Astrocyte of the spinal cord (primary cell): Measurements from ENCODE around the gene TRDMT1.

Source experiments
- DNase-seq: peaks from one replicate; pipeline ENCODE4 v3.0.0; 2011; ENCODE audit warnings: low read depth, low spot score
- H3K4me3 ChIP-seq: 2 replicates; pipeline ENCODE4 v1.5.1; 2011; ENCODE audit warnings: low read depth, mild to moderate bottlenecking, low read length, moderate library complexity
- CTCF ChIP-seq: IDR thresholded peaks from 2 replicates; pipeline ENCODE4 v1.5.1; 2012; ENCODE audit warnings: low read depth, mild to moderate bottlenecking, low read length, inconsistent platforms
- in situ Hi-C: cut with HindIII; loops from 2 replicates; pipeline ENCODE4 v1.10.0; 2017; ENCODE audit warnings: low sequenced_read_pairs

The TRDMT1 gene

GRCh38 chr10:17216901-17217395 is 15.5 kb upstream of the TRDMT1 start:
- TF ChIP-seq CTCF: no peak
- DNase-seq: no peak
- in situ Hi-C loops: no loop called here

GRCh38 chr10:17216217-17216900 is 14.9 kb upstream of the TRDMT1 start:
- TF ChIP-seq CTCF: no peak
- peak; percentile 99 for DNase-seq
- in situ Hi-C loops: no loop called here
- no peak overlapping the region for H3K4me3 ChIP-seq

More at GRCh38 chr10:17216901-17217395, 15.5 kb upstream of the TRDMT1 start:
- no peak overlapping the region for H3K4me3 ChIP-seq

- TF ChIP-seq CTCF: no peak
- no peak overlapping the region for H3K4me3 ChIP-seq
- in situ Hi-C loops: no loop called here
- DNase-seq: no peak
Measured at GRCh38 chr10:17215782-17216122, 14.3 kb upstream of the TRDMT1 start.

GRCh38 chr10:17214971-17215781 is 13.7 kb upstream of the TRDMT1 start:
- in situ Hi-C loops: no loop called here
- peak; percentile 99 for DNase-seq
- peak overlapping the region; percentile 24 for H3K4me3 ChIP-seq

GRCh38 chr10:17214526-17214925 is 13.1 kb upstream of the TRDMT1 start:
- peak overlapping the region; percentile 24 for H3K4me3 ChIP-seq
- no peak for DNase-seq
- no peak for TF ChIP-seq CTCF
- in situ Hi-C loops: no loop called here

More at GRCh38 chr10:17214971-17215781, 13.7 kb upstream of the TRDMT1 start:
- TF ChIP-seq CTCF: no peak

- DNase-seq: peak; percentile 78
- H3K4me3 ChIP-seq: no peak overlapping the region
- in situ Hi-C loops: no loop called here
- TF ChIP-seq CTCF: no peak
Measured at GRCh38 chr10:17213646-17214349, 12.3 kb upstream of the TRDMT1 start.
